ENCODE results near the gene CFI.

Gene CFI

GRCh38 chr4:109810552-109811387, 9.0 kb upstream of the CFI start:
- no peak overlapping the region for H3K4me2 ChIP-seq (ENCODE audit: low read depth, low read length, poor library complexity, severe bottlenecking)

GRCh38 chr4:109809655-109810054, 7.9 kb upstream of the CFI start:
- TF ChIP-seq EZH2phosphoT487 (conservative IDR thresholded peaks at IDR 0.05; ENCODE audit: low read length) (no peak), CTCF (IDR thresholded peaks at IDR 0.05; ENCODE audit: insufficient read depth, low read length, poor library complexity, severe bottlenecking) (no peak)
- H2AFZ ChIP-seq (ENCODE audit: low read depth, low read length, severe bottlenecking), result no peak overlapping the region
- H3K79me2 ChIP-seq (ENCODE audit: insufficient read depth, low read length), result no peaks in the 10 kb centered on the region
- no peaks in the 10 kb centered on the region for H4K20me1 ChIP-seq (ENCODE audit: low read depth, low read length)
- H3K9ac ChIP-seq (ENCODE audit: low read length), result no peak overlapping the region
- H3K9me3 ChIP-seq (ENCODE audit: insufficient read depth, low read length), result no peaks in the 10 kb centered on the region
- H3K27me3 ChIP-seq (ENCODE audit: low read length), result no peaks in the 10 kb centered on the region
- H3K36me3 ChIP-seq (ENCODE audit: low read length), result no peaks in the 10 kb centered on the region
- no peak overlapping the region for H3K4me3 ChIP-seq (ENCODE audit: insufficient read depth, low read length, poor library complexity, severe bottlenecking)
- no peak overlapping the region for H3K4me2 ChIP-seq (ENCODE audit: low read depth, low read length, poor library complexity, severe bottlenecking)
- H3F3A ChIP-seq (ENCODE audit: insufficient read depth), result no peaks in the 10 kb centered on the region; the same call in 1 of the 2 replicates
- no peak overlapping the region for H3K27ac ChIP-seq (ENCODE audit: low read depth, low read length)
- H3K9me2 ChIP-seq (replicated peaks; ENCODE audit: insufficient read depth, low read length), result no peaks in the 10 kb centered on the region

More at GRCh38 chr4:109810552-109811387, 9.0 kb upstream of the CFI start:
- Histone ChIP-seq H3K9ac (ENCODE audit: low read length) (no peak overlapping the region), H3K36me3 (ENCODE audit: low read length) (no peaks in the 10 kb centered on the region), H3K79me2 (ENCODE audit: insufficient read depth, low read length) (peaks cover 3% of the 10 kb centered on the region), H2AFZ (ENCODE audit: low read depth, low read length, severe bottlenecking) (no peak overlapping the region), H4K20me1 (ENCODE audit: low read depth, low read length) (no peaks in the 10 kb centered on the region), H3K4me3 (ENCODE audit: insufficient read depth, low read length, poor library complexity, severe bottlenecking) (no peak overlapping the region), H3K9me3 (ENCODE audit: insufficient read depth, low read length) (no peaks in the 10 kb centered on the region), H3K27me3 (ENCODE audit: low read length) (no peaks in the 10 kb centered on the region), H3K27ac (ENCODE audit: low read depth, low read length) (no peak overlapping the region), H3K9me2 (replicated peaks; ENCODE audit: insufficient read depth, low read length) (no peaks in the 10 kb centered on the region), H3F3A (ENCODE audit: insufficient read depth) (no peaks in the 10 kb centered on the region; the same call in 1 of the 2 replicates)
- TF ChIP-seq EZH2phosphoT487 (conservative IDR thresholded peaks at IDR 0.05; ENCODE audit: low read length) (no peak), CTCF (IDR thresholded peaks at IDR 0.05; ENCODE audit: insufficient read depth, low read length, poor library complexity, severe bottlenecking) (no peak)

GRCh38 chr4:109803924-109804571, 2.2 kb upstream of the CFI start:
- H3K9me2 ChIP-seq (replicated peaks; ENCODE audit: insufficient read depth, low read length), result no peaks in the 10 kb centered on the region
- H3K36me3 ChIP-seq (ENCODE audit: low read length), result no peaks in the 10 kb centered on the region
- no peaks in the 10 kb centered on the region for H3K27me3 ChIP-seq (ENCODE audit: low read length)
- H4K20me1 ChIP-seq (ENCODE audit: low read depth, low read length), result no peaks in the 10 kb centered on the region
- H3K9ac ChIP-seq (ENCODE audit: low read length), result no peak overlapping the region
- TF ChIP-seq CTCF (IDR thresholded peaks at IDR 0.05; ENCODE audit: insufficient read depth, low read length, poor library complexity, severe bottlenecking), result no peak
- no peak for TF ChIP-seq EZH2phosphoT487 (conservative IDR thresholded peaks at IDR 0.05; ENCODE audit: low read length)
- no peak overlapping the region for H2AFZ ChIP-seq (ENCODE audit: low read depth, low read length, severe bottlenecking)
- H3K9me3 ChIP-seq (ENCODE audit: insufficient read depth, low read length), result no peaks in the 10 kb centered on the region
- H3K4me2 ChIP-seq (ENCODE audit: low read depth, low read length, poor library complexity, severe bottlenecking), result no peak overlapping the region
- no peak overlapping the region for H3K4me3 ChIP-seq (ENCODE audit: insufficient read depth, low read length, poor library complexity, severe bottlenecking)
- no peaks in the 10 kb centered on the region for H3K79me2 ChIP-seq (ENCODE audit: insufficient read depth, low read length)
- no peaks in the 10 kb centered on the region for H3F3A ChIP-seq (ENCODE audit: insufficient read depth)
- no peak overlapping the region for H3K27ac ChIP-seq (ENCODE audit: low read depth, low read length)
